Measurements from ENCODE around the gene MOV10. TPM values are rescaled to one million over a fixed set of nuclear protein-coding genes. Genes with fewer than 3 reads are reported as not detected.
"Not testable (repeated sequence)": the region's sequence is repeated elsewhere in the genome, so short reads cannot be mapped to it uniquely, and the experiment has no call there.

The MOV10 gene
- total RNA-seq, 1 donor from 2014 or later, result 50.2 TPM

DNA sequence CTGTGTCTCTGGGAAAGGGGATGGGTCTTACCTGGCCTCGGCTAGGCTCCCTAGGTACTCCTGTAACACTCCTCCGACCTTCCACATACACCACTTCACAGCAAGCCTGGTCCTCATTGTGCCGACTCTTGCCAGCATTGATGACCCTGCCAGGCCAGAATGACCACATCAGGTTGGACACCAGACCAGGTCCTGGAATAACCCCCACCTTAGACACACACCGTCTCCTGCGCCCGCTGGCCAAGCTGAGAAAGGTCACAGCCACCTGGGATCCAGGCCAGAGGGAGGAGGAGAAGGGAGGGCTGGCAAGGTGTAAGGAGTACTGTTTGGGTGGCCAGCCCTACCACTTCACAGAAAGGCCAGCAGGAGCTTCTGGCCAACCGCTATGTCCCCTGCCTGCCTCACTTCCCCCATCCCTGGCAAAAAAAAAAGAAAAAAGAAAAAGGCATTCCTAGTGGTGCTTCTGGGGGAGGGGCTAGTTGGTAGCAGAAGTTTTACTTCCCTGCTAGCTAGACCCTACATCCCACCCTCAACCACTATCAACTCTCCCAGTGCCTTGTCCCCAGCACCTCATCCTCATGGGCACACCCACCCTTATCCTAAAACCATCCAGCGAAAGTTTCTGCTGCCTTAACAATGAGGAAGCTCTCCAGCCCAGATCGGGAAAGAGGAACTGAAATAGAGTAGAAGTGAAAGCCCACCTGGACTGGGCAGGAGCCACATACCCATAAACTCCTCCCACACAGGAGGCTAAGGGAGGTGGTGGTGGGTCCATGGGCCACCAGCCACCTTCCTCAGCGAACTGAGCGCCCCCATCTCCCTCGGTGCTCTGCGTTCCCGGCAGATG, 39.2 kb downstream of the MOV10 start:
- no peak for ATAC-seq

DNA sequence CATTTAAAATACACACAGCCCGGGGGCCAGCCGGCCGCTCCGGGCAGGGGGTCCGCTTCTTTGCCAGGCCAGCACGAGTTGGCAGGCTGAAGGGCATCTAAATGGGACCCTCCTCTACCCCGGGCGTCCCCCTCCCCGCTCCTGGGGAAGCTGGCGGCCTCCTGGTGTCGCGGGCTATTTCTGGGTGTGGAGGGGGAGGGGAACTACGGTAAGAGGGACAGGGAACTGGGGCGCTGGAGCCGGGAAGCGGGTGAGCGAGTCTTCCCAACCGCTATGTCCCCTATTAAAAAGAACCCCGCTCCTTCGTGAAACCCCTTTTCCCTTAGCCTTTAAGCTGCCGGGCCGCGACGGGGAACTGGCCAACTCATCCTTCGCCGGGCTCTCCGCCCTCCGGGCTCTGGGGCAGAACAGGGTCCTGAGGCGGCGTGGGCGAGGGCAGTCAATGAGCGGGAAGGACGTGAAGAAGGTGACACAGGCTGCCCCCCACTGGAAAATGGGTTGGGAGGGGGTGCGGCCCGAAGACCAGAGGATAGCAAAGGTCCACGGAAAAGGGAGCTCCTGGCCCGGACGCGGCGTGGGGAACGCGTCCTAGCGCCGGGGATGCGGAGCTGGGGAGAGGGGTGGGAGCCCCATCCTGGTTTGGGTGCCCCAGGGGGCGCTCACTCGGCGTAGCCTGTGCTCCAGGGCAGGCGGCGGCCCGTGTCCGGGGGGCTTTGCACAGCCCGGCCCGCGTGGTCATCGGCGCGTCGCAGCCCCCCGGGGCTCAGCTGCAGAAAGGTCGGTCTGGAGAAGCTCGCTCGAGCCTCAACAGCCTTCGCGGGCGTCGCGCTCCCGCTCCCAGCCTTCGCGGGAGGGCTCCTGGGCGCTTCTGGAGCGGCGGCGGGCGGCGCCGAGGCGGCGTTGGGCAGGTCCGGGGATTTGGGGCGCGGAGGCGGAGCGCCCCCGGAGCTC, 40.1 kb downstream of the MOV10 start:
- ATAC-seq, result peak; percentile 15

GRCh38 chr1:112715264-112716053, 41.0 kb downstream of the MOV10 start, which contains the start of gene PPM1J:
Gene PPM1J (minus strand): TSS chr1:112715332. CDS start chr1:112715301, 31 bp downstream.
- peak; percentile 87 for ATAC-seq

- ATAC-seq, result peak; percentile 67
These were observed 41.8 kb downstream of the MOV10 start for GRCh38 chr1:112716133-112716720.

DNA sequence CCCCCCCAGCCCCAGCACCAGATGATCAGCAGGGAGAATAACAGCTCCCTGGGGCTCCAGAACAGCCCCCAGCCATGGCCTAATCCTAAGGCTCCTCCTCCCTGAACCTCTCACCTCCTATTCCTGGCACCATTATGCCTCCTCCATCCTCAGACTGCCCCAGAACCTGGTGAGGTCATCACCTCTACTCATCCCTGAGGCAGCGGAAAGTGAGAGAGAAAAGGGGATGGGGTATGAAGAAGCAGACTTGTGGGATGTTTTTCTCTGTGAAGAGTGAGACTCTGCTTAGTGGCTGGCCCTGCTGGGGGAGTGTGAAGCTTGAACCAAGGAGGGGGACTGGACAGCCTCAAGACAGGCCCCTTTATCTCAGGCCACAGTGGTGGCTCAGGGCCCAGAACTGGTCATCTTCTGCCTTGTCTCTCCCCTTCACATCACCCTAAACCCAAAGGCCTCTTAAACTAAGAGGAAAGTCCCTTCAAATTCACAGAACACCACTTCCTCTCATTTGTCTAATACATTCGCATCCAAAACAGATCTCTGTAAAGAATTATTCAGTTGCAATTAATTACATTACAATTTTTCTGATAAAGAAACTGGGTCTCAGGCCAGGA, 42.9 kb downstream of the MOV10 start:
- no peak for ATAC-seq

GRCh38 chr1:112718691-112719418, 44.4 kb downstream of the MOV10 start:
- ATAC-seq, result peak; percentile 27

DNA sequence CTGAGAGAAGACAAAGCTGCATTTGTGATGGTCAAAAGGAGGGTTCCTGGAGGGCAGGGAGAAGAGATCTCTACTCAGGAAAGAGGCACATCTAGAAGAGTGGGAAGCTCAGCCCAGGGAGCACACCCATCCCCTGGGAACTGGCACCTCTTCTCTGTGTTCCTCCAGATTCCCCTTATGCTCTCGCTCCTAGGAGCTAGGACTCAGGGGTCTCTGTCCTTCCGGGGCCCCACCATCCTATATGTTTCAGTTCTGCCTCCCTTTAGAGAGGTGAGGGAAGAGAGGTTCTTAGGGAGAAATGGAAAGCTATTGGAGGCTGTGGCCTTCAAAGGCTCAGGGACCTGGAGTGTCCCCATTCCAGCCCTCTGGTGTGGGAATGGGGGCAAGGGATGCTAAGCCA, 45.2 kb downstream of the MOV10 start:
- no peak for ATAC-seq

GRCh38 chr1:112720800-112721199, 46.3 kb downstream of the MOV10 start:
- ATAC-seq, result no peak

DNA sequence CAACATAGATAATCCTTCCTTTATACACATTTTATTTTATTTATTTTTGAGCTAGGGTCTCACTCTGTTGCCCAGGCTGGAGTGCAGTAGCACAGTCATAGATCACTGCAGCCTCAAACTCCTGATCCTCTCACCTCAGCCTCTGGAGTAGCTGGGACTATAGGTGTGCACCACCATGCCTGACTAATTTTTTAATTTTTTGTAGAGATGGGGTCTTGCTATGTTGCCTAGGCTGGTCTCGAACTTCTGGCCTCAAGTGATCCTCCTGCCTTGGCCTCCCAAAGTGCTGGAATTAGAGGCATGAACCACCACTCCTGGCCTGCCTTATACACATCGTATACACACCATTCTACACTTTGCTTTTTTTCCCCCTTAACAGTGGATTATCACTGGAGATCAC, 46.8 kb downstream of the MOV10 start:
- not testable (repeated sequence) for ATAC-seq

DNA sequence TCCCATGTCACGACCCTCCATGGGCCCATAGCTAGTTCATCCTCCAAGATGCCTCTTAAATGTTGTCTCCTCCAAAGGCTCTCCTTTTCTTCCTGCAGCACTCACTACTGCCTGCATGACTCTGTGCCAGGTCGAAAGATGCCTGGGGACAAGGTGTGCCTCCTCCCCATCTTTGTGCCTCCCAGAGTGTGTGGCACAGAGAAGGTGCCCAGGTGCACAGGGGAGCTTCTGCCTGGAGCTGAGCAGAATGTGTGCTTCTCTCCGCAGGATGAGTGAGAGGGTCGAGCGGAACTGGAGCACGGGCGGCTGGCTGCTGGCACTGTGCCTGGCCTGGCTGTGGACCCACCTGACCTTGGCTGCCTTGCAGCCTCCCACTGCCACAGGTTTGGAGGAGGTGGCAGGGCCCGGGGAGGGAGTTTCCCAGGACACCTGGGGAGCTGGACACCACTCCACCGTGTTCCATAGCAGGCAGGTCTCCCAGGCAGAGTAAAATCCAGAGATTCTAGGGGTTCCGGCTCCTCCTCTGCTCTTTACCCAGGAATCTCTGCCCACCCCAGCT, 47.6 kb downstream of the MOV10 start:
- ATAC-seq, result no peak

DNA sequence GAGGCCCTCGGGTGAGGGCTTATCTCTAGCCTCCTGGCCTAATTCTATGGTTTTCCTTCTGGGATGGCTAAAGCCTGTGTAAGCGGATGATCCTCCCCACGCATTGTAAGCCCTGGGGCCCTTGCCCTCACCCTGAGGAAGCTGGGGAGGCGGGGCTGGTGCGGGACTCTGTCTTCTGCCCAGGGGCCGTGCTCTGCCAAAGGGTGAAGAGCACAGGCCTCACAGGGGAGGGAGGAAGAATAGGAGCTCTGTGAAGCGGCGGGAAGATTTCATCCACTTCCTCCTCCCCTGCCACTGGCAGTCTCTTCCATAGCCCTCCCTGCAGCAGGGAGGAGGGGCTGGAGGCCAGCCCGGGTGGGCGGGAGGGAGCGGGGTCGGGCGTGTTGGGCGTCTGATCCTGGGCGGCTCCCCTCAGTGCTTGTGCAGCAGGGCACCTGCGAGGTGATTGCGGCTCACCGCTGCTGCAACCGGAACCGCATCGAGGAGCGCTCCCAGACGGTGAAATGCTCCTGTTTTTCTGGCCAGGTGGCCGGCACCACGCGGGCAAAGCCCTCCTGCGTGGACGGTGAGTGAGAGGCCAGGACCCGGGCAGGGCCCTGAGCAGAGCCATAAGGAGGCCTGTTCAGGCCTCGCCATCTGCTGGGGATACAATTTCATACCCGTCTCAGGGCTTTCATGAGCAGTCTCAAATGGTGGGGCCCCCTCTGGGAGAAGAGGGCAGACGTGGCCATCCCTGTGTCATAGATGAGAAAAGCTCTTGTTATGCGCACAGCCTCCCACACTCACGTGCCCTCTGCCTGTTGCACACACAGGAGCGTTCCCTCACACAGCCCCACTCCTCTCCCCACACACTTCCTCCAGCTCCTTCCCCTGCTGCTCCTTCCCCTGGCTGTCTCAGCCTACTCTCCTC, 48.4 kb downstream of the MOV10 start:
- no peak for ATAC-seq

GRCh38 chr1:112723511-112723839, 49.0 kb downstream of the MOV10 start:
- ATAC-seq, result no peak

GRCh38 chr1:112724240-112724639, 49.8 kb downstream of the MOV10 start:
- not testable (repeated sequence) for ATAC-seq

DNA sequence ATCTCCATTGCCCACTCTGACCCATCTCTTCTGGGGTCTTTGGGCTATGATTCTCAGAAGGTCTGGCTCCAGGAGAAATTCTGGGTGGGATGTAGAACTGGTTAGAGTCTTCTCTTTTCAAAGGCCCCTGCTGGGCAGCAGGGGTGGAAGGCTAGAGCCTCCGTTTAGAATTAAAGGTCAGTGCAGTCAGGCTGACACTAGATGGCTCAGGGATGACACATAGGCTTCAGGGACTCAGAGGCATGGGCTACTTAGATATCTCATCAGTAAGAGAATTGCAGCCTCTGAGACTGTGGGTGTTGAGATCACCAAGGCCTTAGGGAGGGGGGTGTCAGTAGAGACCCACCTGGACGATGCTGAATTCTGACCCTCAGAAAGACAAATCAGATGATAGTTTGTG, 53.3 kb downstream of the MOV10 start:
- ATAC-seq, result no peak

- not testable (repeated sequence) for ATAC-seq
These were observed 54.0 kb downstream of the MOV10 start for GRCh38 chr1:112728306-112728971.

DNA sequence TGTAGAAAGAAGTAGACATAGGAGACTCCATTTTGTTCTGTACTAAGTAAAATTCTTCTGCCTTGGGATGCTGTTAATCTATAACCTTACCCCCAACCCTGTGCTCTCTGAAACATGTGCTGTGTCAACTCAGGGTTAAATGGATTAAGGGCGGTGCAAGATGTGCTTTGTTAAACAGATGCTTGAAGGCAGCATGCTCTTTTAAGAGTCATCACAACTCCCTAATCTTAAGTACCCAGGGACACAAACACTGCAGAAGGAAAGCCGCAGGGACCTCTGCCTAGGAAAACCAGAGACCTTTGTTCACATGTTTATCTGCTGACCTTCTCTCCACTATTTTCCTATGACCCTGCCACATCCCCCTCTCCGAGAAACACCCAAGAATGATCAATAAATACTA, 54.6 kb downstream of the MOV10 start:
- not testable (repeated sequence) for ATAC-seq

DNA sequence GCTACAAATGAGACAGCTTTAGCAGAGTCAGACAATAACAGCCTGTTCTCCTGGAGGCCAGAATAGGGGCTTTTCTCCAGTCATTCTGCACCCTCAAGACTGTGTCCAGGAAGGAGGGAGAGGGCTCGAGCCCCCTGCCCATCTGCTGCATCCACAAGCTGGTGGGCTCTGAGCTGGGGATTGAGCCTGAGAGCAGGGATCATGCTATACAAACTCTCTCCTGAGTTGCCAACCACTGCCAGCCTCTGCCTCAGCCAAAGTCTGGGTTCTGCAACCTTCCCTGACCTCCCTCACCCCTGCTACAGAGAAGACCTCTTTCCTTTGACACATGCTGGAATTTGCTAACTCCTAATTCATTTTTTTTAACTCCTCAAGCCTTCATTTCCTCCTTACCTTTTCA, 55.5 kb downstream of the MOV10 start:
- no peak for ATAC-seq

DNA sequence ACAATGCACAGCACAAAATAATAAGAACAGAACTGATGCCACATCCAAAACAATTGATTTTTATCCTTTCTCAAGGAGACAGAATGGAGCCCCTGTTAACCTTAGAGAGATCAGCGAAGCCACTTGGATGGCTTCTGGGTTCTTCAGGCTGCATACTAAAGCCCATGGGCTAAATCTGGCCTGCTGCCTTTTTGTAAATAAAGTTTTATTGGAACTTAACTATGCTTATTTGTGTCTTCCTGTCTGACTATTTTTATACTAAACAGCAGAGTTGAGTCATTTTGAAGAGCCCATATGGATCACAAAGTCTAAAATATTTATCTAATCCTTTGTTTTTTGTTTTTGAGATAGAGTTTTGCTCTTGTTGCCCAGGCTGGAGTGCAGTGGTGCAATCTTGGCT, 57.0 kb downstream of the MOV10 start:
- no peak for ATAC-seq

DNA sequence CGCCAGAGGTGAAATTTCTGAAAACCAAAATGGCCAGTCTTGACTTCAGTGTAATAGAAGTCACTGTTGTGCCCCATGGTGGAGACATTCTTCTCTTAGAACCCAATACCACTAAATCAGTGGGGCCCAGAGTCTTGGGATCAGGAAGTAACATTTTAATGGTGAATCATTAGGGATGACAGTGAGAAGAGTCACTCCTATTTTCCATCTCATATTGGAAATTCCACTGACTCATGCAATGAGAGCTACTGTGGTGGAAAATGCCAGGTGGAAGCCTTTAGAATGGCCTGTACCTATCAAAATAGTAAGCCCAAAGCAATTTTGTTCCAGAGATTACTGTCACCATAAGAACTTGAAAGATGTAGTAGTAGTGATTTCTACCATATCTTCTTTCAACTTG, 61.3 kb downstream of the MOV10 start:
- ATAC-seq, result peak; percentile 85

Measured in esophagus mucosa (tissue), 1 donor.